Prostate gland (tissue), 2 donors: ENCODE measurements around the gene WDR53. TPM values are rescaled to one million over a fixed set of nuclear protein-coding genes. Genes with fewer than 3 reads are reported as not detected.
"Not testable (repeated sequence)": the region's sequence is repeated elsewhere in the genome, so short reads cannot be mapped to it uniquely, and the experiment has no call there.

Experiments used
- DNase-seq: peaks from one replicate; pipeline ENCODE4 v3.0.0-alpha.2; 2019; ENCODE audit warnings: low spot score
- H3K27ac ChIP-seq, 2 donors: fragments of 200-600 bp; sonication (generic); 2 replicates each; pipeline ENCODE4 v1.5.1; 2017 to 2019
- H3K27me3 ChIP-seq: fragments of 200-600 bp; sonication (generic); replicated peaks from 2 replicates; pipeline ENCODE4 v1.5.1; 2019; ENCODE audit not compliant: insufficient read depth
- H3K36me3 ChIP-seq, 2 donors: fragments of 200-600 bp; sonication (generic); 1 replicate in 1 of 2; 2 replicates in 1 of 2; pipeline versions ENCODE4 v1.5.1 to v1.8.1; 2017 to 2019
- H3K4me1 ChIP-seq: fragments of 200-600 bp; sonication (generic); replicated peaks from 2 replicates; pipeline ENCODE4 v1.5.1; 2019
- H3K4me3 ChIP-seq, 2 donors: fragments of 200-600 bp; sonication (generic); 2 replicates each; pipeline ENCODE4 v1.5.1; 2017 to 2019
- H3K9me3 ChIP-seq: fragments of 200-600 bp; sonication (generic); 2 replicates; pipeline ENCODE4 v1.5.1; 2017
- CTCF ChIP-seq, 4 experiments: fragments of 200-600 bp in 2 of 4; fragments of 450-650 bp in 2 of 4; sonication (generic) in 2 of 4; IDR thresholded peaks; 1 replicate in 3 of 4; 2 replicates in 1 of 4; pipeline ENCODE4 v1.5.1; 2016 to 2019; ENCODE audit warnings: antibody characterized with exemption in 4 of 4, mild to moderate bottlenecking in 2 of 4, moderate library complexity in 2 of 4
- POLR2A ChIP-seq: fragments of 450-650 bp; IDR thresholded peaks from one replicate; pipeline ENCODE4 v1.6.1; 2016; ENCODE audit warnings: antibody characterized with exemption, mild to moderate bottlenecking
- POLR2AphosphoS5 ChIP-seq: sonication (generic); formaldehyde crosslinking; IDR thresholded peaks from one replicate; pipeline ENCODE4 v1.6.1; 2017; ENCODE audit warnings: antibody characterized with exemption
- WGBS: methylation state at CpG from one replicate; pipeline ENCODE4 v1.1.5; 2018; 5-methylcytosine and 5-hydroxymethylcytosine counted together
- intact Hi-C: fragments of 100-400 bp; cut with DNase I; formaldehyde crosslinking; loops from one replicate; pipeline ENCODE4 v1.14.2; 2022
- total RNA-seq, 2 donors: library from RNA; depleted of rRNA; stranded (reverse); fragments of >200 nt; gene quantifications; one replicate each; pipeline ENCODE4 v1.1.0, GENCODE V29; 2016

Gene WDR53
- total RNA-seq, 2 donors from 2014 or later: 8.4 to 17.3 TPM

- no peak overlapping the region for H3K27ac ChIP-seq
- intact Hi-C loops: no loop called here
- H3K27me3 ChIP-seq: no peaks in the 10 kb centered on the region
- no peak for DNase-seq
- H3K4me3 ChIP-seq: no peak overlapping the region
- WGBS: 76% methylated on average over 5 of the region's 5 CpGs
- TF ChIP-seq POLR2AphosphoS5 (no peak), CTCF (IDR thresholded peaks at IDR 0.05) (no peak), POLR2A (no peak)
- no peaks in the 10 kb centered on the region for H3K36me3 ChIP-seq
- no peaks in the 10 kb centered on the region for H3K9me3 ChIP-seq
- no peaks in the 10 kb centered on the region for H3K4me1 ChIP-seq
These were observed 11.1 kb downstream of the WDR53 start for GRCh38 chr3:196557236-196557635.

GRCh38 chr3:196555295-196555694 lies 13.1 kb downstream of the WDR53 start:
- intact Hi-C loops: no loop called here
- WGBS: 87% methylated on average over 3 of the region's 3 CpGs
- no peak overlapping the region for H3K27ac ChIP-seq

GRCh38 chr3:196554205-196554604 lies 14.1 kb downstream of the WDR53 start:
- no peak for DNase-seq
- WGBS: 81% methylated on average over 3 of the region's 3 CpGs
- TF ChIP-seq POLR2AphosphoS5: no peak
- TF ChIP-seq POLR2A: no peak
- no peak for TF ChIP-seq CTCF (IDR thresholded peaks at IDR 0.05)
- Histone ChIP-seq H3K9me3 (no peaks in the 10 kb centered on the region), H3K4me1 (no peaks in the 10 kb centered on the region), H3K36me3 (no peaks in the 10 kb centered on the region), H3K4me3 (no peak overlapping the region), H3K27me3 (no peaks in the 10 kb centered on the region), H3K27ac (no peak overlapping the region)
- intact Hi-C loops: no loop called here

More at GRCh38 chr3:196555295-196555694, 13.1 kb downstream of the WDR53 start:
- DNase-seq: no peak
- no peaks in the 10 kb centered on the region for H3K27me3 ChIP-seq
- no peaks in the 10 kb centered on the region for H3K4me1 ChIP-seq
- no peak overlapping the region for H3K4me3 ChIP-seq
- TF ChIP-seq POLR2AphosphoS5 (no peak), CTCF (IDR thresholded peaks at IDR 0.05) (no peak), POLR2A (no peak)
- no peaks in the 10 kb centered on the region for H3K9me3 ChIP-seq
- no peaks in the 10 kb centered on the region for H3K36me3 ChIP-seq

- intact Hi-C loops: no loop called here
- H3K4me3 ChIP-seq: no peak overlapping the region
- DNase-seq: no peak
- no peaks in the 10 kb centered on the region for H3K27me3 ChIP-seq
- no peak overlapping the region for H3K27ac ChIP-seq
- no peaks in the 10 kb centered on the region for H3K9me3 ChIP-seq
- TF ChIP-seq POLR2A: no peak
- TF ChIP-seq CTCF (IDR thresholded peaks at IDR 0.05): no peak
- TF ChIP-seq POLR2AphosphoS5: no peak
- H3K4me1 ChIP-seq: no peaks in the 10 kb centered on the region
- 91% methylated on average over 9 of the region's 9 CpGs for WGBS
- H3K36me3 ChIP-seq: no peaks in the 10 kb centered on the region
These were observed 14.8 kb downstream of the WDR53 start for GRCh38 chr3:196553551-196553950.

GRCh38 chr3:196552253-196552652 lies 16.1 kb downstream of the WDR53 start:
- 97% methylated on average over 5 of the region's 5 CpGs for WGBS
- intact Hi-C loops: no loop called here
- Histone ChIP-seq H3K27me3 (no peaks in the 10 kb centered on the region), H3K4me3 (no peak overlapping the region), H3K36me3 (no peaks in the 10 kb centered on the region), H3K4me1 (no peaks in the 10 kb centered on the region), H3K9me3 (no peaks in the 10 kb centered on the region), H3K27ac (no peak overlapping the region)
- no peak for DNase-seq
- TF ChIP-seq CTCF (IDR thresholded peaks at IDR 0.05): no peak
- no peak for TF ChIP-seq POLR2AphosphoS5
- no peak for TF ChIP-seq POLR2A

- H3K27me3 ChIP-seq, intact Hi-C loops, H3K27ac ChIP-seq, H3K4me3 ChIP-seq, DNase-seq, H3K9me3 ChIP-seq, H3K4me1 ChIP-seq, H3K36me3 ChIP-seq: not testable (repeated sequence)
- WGBS: 86% methylated on average over 3 of the region's 3 CpGs
These were observed 18.2 kb downstream of the WDR53 start for GRCh38 chr3:196550172-196550571.

- WGBS: 75% methylated on average over 1 of the region's 1 CpG
- H3K9me3 ChIP-seq, DNase-seq, intact Hi-C loops, H3K4me1 ChIP-seq, H3K27ac ChIP-seq, H3K27me3 ChIP-seq, H3K4me3 ChIP-seq, H3K36me3 ChIP-seq: not testable (repeated sequence)
These were observed 19.0 kb downstream of the WDR53 start for GRCh38 chr3:196549312-196549711.
